Mucosa of rectum (tissue), 2 donors: ENCODE measurements around the gene RPL36.
"Not testable (repeated sequence)": the region's sequence is repeated elsewhere in the genome, so short reads cannot be mapped to it uniquely, and the experiment has no call there.

ENCODE experiments used
- H3K27ac ChIP-seq, 2 donors: one replicate each; pipeline ENCODE4 v1.7.0; 2013; ENCODE audit warnings: inconsistent platforms in 2 of 2, low read depth in 2 of 2, low read length in 2 of 2
- H3K27me3 ChIP-seq, 2 donors: one replicate each; pipeline ENCODE4 v1.7.0; 2013; ENCODE audit warnings: low read length in 2 of 2; ENCODE audit not compliant: control insufficient read depth in 2 of 2, insufficient read depth in 2 of 2
- H3K36me3 ChIP-seq, 2 donors: one replicate each; pipeline ENCODE4 v1.7.0; 2013; ENCODE audit warnings: low read length in 2 of 2; ENCODE audit not compliant: control insufficient read depth in 2 of 2, insufficient read depth in 2 of 2
- H3K4me1 ChIP-seq, 2 donors: one replicate each; pipeline ENCODE4 v1.7.0; 2013; ENCODE audit warnings: low read length in 2 of 2, mild to moderate bottlenecking in 1 of 2; ENCODE audit not compliant: control insufficient read depth in 2 of 2, insufficient read depth in 2 of 2
- H3K4me3 ChIP-seq, 2 donors: one replicate each; pipeline ENCODE4 v1.7.0; 2013; ENCODE audit warnings: low read length in 2 of 2
- H3K9ac ChIP-seq, 2 donors: one replicate each; pipeline ENCODE4 v1.7.0; 2013; ENCODE audit warnings: low read length in 2 of 2, low read depth in 1 of 2, mild to moderate bottlenecking in 1 of 2
- H3K9me3 ChIP-seq, 2 donors: one replicate each; pipeline ENCODE4 v1.7.0; 2013; ENCODE audit warnings: low read length in 2 of 2; ENCODE audit not compliant: control insufficient read depth in 2 of 2
- donor health status: healthy.
- donor health status: Normal muscosa, but diverticular disease.

The RPL36 gene

GRCh38 chr19:5695649-5696195 lies 5.6 kb downstream of the RPL36 start:
- peaks cover 52 to 64% of the 10 kb centered on the region in 2 donors for H3K36me3 ChIP-seq
- no peaks in the 10 kb centered on the region for H3K27me3 ChIP-seq
- H3K27ac ChIP-seq = no peak overlapping the region
- peaks cover 15 to 19% of the 10 kb centered on the region in 2 donors for H3K4me1 ChIP-seq
- H3K9me3 ChIP-seq = no peaks in the 10 kb centered on the region
- no peak overlapping the region for H3K4me3 ChIP-seq
- no peak overlapping the region for H3K9ac ChIP-seq

DNA sequence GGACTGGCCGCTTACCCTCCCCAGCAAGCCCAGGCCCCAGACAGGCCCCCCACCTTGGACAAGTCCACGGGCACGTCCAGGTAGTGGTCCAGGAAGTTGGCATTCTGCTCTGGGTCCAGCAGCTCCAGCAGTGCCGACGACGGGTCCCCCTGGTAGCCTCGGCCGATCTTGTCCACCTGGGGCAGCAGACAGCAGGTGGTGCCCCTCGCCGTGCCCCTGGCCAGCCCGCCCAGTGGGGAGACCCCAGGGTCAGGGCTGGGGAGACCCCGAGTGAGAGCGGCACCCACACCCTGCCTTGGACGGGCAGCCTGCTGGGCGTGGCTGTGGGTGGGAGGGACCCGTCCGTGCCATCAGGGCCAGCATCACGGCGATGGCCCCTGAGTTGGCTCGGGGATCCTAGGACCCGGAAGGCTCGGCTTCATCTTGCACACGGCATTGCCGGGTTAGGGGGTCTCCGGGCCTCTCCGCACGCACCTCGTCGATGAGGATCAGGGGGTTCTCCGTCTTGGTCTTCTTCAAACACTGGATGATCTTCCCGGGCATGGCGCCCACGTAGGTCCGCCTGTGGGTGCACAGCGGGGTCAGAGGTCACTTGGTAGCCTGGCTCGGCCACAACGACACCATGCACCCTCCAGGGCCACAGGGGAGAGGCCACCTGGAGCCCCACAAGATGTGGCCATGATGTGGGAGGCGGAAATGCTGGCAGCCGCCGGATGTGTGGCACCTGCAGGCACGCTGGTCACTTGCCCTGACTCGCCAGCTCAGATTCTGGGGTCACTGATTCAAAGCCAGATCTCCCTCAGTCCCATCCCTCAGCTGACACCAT lies 6.3 kb downstream of the RPL36 start:
- Histone ChIP-seq H3K4me3 (no peak overlapping the region), H3K4me1 (peaks cover 9 to 12% of the 10 kb centered on the region in 2 donors), H3K27ac (no peak overlapping the region), H3K9me3 (no peaks in the 10 kb centered on the region), H3K27me3 (no peaks in the 10 kb centered on the region), H3K36me3 (peaks cover 52 to 64% of the 10 kb centered on the region in 2 donors), H3K9ac (no peak overlapping the region)

DNA sequence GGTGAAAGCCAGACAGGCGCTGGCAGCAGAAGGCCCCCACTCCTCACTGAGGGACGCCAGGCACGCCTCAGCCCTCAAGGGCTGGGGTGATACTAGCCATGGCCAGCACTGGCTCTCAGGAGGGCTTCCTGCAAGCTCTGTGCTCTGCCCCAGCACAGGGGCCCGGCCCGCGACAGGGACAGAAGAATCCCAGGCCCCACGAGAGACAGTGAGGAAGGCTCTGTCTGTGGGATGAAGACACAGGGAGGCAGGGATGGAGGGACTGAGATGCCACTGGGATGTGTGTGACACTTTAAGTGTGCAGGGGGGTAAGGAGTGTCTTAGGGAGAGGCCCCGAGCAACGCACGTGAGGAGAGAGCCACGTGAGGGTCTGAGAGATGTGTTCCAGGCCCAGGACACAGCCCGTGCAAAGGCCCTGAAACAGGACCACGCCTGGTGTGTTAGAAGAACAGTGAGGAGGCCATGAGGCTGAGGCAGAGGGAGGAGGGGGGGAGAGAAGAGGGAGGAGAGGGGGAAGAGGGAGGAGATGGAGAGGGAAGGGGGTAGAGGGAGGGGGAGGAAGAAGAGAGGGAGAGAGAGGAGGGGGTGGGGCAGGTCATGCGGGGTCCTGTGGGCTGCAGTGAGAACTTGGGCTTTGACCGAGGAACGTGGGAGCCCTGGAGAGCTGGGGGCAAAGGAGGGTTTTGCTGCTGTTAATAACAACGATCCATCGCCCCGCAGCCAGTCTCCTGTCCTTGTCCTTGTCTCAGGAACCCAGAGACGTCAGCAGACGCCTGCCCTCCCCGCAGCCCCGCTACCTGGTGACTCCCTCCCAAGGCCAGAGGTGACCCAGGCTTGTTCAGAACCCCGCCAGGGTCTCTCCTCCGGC lies 7.2 kb downstream of the RPL36 start:
- no peak overlapping the region for H3K27ac ChIP-seq
- peaks cover 3 to 5% of the 10 kb centered on the region in 2 donors for H3K4me1 ChIP-seq
- peaks cover 46 to 60% of the 10 kb centered on the region in 2 donors for H3K36me3 ChIP-seq
- no peaks in the 10 kb centered on the region for H3K9me3 ChIP-seq
- no peak overlapping the region for H3K9ac ChIP-seq
- no peak overlapping the region for H3K4me3 ChIP-seq
- no peaks in the 10 kb centered on the region for H3K27me3 ChIP-seq

DNA sequence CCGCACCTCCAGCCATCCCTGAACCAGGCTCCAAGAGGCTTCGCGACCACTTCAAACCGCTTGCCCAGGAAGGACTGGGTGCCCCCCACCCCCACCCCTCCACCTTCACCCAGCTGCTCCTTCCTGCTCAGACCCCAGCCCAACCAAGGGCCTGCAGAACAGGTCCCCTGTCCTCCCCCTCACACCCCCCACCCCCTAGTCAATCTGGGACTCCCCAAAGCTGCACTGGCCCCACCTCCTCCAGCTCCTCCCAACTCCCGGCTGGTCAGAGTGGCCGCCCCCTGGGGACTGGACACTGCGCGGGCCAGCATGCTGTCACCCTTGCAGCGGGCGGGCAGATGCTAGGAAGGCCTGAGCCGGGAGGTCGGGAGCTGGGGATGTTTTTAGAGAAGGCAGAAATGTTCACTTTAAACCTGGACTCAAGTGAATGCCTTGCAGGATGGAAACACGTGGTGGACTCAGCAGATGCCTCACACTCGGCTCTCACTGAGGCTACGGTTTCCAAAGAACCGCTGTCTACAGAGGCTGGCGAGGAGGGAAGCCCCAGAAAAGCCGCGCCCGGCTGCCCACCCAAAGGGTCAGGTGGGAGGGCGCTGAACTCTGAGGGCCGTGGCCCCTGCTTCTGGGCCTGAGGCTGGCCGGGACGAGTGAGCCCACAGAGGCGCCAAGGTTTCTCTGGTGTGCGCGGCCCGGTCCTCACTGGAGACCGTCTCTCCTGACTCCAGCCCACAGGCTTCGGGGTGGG lies 8.0 kb downstream of the RPL36 start:
- Histone ChIP-seq H3K9ac (no peak overlapping the region), H3K27me3 (no peaks in the 10 kb centered on the region), H3K27ac (no peak overlapping the region), H3K4me1 (no peaks in the 10 kb centered on the region), H3K36me3 (peaks cover 38 to 52% of the 10 kb centered on the region in 2 donors), H3K9me3 (no peaks in the 10 kb centered on the region), H3K4me3 (no peak overlapping the region)

GRCh38 chr19:5698635-5699422 lies 8.7 kb downstream of the RPL36 start:
- peaks cover 38 to 51% of the 10 kb centered on the region in 2 donors for H3K36me3 ChIP-seq
- no peak overlapping the region for H3K9ac ChIP-seq
- H3K27ac ChIP-seq = no peak overlapping the region
- no peaks in the 10 kb centered on the region for H3K27me3 ChIP-seq
- H3K4me1 ChIP-seq = no peaks in the 10 kb centered on the region
- H3K4me3 ChIP-seq = no peak overlapping the region
- no peaks in the 10 kb centered on the region for H3K9me3 ChIP-seq

DNA sequence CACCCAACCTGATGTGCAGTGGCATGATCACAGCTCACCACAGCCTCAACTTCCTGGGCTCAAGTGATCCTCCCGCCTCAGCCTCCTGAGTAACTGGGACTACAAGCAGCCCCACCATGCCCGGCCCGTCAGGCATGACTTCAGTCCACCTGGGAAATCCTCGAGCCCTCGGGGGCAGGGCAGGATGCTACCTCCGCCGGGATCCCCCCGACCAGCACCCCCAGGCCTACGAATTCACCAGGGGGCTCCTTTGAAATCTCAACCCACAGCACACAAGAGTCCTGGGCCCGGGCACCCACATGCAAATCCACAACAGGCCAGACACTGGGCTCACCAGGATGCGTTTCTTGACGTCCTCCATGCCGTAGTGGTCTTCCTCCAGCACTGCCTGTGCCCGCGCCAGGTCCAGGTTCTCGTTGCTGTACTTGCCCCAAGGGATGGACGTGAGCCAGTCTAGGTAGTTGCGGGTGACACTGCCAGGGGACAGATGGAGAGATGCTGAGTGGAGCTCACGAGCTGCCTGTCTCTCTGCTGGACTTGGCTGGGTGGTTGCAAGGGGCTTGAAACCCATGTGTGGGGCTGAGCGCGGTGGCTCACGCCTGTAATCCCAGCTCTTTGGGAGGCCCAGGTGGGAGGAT lies 10.5 kb downstream of the RPL36 start:
- Histone ChIP-seq H3K27ac (no peak overlapping the region), H3K4me1 (no peaks in the 10 kb centered on the region), H3K9ac (no peak overlapping the region), H3K36me3 (peaks cover 34 to 43% of the 10 kb centered on the region in 2 donors), H3K4me3 (no peak overlapping the region), H3K9me3 (no peaks in the 10 kb centered on the region), H3K27me3 (no peaks in the 10 kb centered on the region)

GRCh38 chr19:5702053-5702410 lies 11.9 kb downstream of the RPL36 start:
- H3K27me3 ChIP-seq, H3K9me3 ChIP-seq, H3K4me1 ChIP-seq, H3K27ac ChIP-seq, H3K4me3 ChIP-seq, H3K9ac ChIP-seq: not testable (repeated sequence)
- peaks cover 35 to 37% of the 10 kb centered on the region in 2 donors for H3K36me3 ChIP-seq

- Histone ChIP-seq H3K4me1 (no peaks in the 10 kb centered on the region), H3K9me3 (no peaks in the 10 kb centered on the region), H3K27me3 (no peaks in the 10 kb centered on the region), H3K27ac (no peak overlapping the region), H3K9ac (no peak overlapping the region), H3K4me3 (no peak overlapping the region), H3K36me3 (peaks cover 33 to 40% of the 10 kb centered on the region in 2 donors)
Measured at GRCh38 chr19:5703819-5704818, 14.0 kb downstream of the RPL36 start.
